Measurements from ENCODE around the gene GALNT16.
"Not testable (repeated sequence)": the region's sequence is repeated elsewhere in the genome, so short reads cannot be mapped to it uniquely, and the experiment has no call there.

The GALNT16 gene

DNA sequence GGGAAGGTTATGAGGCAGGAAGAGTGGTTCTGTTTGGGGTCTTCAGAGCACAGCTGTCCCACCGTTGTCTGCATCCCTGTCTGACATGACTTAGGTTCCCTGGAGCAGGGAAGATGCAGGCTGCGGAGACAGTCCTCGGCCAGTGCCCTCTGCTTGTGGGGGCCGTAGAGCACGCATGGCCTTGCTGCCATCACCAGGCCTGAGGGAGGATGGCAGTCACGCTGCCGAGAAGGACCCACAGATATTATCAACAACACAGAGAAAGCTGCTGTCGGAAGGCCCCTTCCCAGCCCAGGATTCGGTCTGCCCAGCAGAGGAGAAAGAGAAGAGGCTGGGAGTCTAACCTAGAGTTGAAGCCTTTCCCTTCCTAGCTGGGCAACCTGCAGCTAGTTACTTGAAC lies 103.1 kb downstream of the GALNT16 start:
- no peak for DNase-seq (ENCODE audit: low read depth, low spot score)

DNA sequence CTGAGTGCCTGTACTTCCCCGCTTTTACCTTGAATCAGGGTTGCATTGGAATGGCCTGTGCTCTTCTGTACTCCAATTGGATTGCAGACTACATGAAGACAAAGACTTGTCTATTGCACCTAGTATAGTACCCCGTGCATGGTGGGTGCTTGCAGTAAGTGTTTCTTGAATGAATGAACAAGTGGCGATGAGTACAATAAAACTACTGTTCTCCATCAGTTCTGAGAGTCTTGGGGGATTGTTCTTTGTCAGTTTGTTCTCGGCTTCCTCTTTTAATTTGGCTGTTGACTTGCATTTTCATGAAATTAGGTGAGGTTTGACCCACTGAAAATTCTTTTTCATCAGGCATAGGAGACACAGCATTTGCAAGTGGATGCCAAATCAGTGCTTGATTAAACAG lies 104.0 kb downstream of the GALNT16 start:
- no peak for DNase-seq (ENCODE audit: low read depth, low spot score)

DNA sequence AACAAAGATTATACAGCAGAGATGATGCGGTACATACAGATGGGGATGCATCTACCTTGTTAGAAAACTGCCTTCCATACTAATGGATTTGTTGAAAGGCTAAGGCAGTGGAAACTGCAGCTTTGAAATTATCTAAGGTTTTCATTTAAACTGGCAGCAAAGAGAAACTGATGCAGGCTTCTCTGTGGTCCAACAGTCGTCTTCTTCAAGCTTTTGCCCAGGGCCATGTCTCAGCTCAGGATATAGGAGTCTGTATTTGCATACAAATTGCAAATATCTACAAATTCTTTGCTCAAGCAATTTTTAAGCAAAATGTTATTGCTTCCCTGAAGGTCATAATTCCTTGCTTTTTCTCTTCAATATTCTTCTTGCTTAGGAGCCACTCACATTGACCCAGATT lies 104.4 kb downstream of the GALNT16 start:
- DNase-seq (ENCODE audit: low read depth, low spot score), result no peak

DNA sequence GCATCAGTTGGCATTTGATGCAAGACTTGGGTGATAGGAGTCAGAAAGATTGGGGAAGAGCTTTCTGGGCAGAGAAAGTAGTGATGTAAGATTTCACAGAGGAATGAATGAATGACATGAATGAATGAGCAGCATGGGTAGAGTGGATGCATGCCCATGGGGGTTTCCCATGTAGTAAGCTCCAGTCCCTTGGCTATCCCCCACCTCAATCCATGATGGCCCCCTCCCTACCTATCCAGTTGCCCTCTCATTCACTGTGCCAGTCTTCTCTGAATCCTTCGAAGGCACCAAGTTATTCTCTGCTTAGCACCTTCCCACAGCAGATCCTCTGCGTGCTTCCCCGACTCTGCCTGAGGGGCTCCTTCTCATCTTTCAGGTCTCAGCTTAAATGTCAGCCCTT lies 106.1 kb downstream of the GALNT16 start:
- no peak for DNase-seq (ENCODE audit: low read depth, low spot score)

DNA sequence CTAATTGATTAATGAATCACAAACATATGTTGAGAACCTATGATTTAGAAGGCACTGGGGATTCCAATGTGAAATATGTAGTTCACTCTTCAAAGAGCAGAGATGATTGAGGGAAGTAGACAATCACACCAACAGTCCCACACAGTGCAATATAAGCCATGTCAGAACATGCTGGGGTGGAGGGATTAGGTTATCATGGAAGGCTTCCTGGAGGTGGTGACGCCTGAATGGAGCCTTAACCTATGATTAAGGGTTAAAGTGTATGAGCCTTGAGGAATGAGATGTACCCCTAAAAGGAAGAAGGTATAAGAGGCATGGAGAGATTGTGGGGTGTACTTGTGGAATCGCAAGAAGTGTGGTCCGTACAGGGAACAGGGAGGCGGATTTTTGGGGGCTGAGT lies 106.8 kb downstream of the GALNT16 start:
- DNase-seq (ENCODE audit: low read depth, low spot score), result no peak

DNA sequence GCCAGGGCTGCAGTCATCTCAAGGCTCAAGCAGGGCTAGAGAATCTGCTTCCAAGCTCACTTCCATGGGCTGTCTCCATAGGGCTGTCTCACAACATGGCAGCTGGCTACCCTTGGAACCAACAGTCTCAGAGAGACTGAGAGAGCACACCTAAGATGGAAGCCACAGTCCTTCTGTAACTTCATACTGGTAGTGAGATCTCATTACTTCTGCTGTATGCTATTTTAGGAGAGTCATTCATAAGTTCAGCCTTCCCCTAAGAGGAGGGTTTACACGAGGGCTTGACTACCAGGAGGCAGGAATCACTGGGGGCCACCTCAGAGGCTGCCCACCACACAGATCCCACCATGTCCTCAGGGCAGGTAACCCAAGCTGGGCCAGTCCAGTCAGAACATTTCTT lies 108.4 kb downstream of the GALNT16 start:
- no peak for DNase-seq (ENCODE audit: low read depth, low spot score)

DNA sequence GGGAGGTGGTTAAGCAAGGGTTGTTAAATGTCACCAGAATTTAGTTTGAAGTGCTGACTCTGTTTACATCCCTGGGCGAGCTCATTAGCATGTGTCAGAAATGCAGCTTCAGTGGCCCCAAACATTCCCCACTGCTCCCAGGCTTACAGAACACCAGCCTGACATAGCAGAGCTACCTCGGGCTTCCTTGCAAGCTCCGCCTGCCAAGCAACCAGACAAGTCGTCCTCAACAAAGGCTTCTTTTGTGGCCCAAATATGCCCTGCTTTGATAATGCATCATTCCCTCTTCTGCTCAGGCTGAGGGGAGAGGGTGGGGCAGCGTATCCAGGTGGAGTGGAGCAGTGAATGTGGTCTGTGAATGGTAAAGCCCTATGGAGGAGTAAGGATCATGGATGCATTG lies 110.1 kb downstream of the GALNT16 start:
- DNase-seq (ENCODE audit: low read depth, low spot score), result no peak

DNA sequence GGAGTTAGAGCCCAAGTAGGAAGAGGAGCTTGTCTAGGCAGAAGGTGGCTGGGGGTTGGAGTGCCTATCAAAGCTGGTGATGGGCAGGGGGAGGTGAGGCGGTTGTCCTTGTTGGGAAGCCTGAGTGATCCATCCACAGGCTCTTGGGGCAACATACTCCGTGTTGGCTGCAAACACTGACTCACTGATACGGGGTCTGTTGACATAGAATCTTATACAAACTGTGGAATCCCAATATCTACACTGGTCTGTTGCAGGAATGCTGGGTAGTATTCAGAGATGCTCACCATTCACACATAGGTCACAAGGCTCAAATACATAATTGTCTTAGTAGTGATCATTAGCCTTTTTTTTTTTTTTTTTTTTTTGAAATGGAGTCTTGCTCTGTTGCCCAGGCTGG lies 112.2 kb downstream of the GALNT16 start:
- DNase-seq (ENCODE audit: low read depth, low spot score), result no peak

DNA sequence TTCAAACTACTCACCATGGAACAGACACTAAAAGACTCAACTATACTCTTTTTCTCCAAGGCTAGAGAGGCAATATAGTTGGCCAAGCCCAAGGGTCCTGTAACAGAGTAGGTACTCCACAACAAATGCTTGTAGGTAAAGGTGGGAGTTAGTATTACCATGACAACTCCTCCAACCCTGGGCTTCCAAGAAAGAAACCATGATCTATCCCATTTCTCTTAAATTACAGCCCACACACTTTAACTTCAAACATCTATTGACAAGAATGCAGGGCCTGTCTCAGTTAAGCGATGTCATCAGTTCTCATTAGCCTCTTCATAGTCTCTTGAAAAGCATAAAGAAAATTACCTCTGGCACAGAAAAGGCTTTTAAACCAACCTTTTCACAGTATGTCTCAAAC lies 113.1 kb downstream of the GALNT16 start:
- no peak for DNase-seq (ENCODE audit: low read depth, low spot score)

DNA sequence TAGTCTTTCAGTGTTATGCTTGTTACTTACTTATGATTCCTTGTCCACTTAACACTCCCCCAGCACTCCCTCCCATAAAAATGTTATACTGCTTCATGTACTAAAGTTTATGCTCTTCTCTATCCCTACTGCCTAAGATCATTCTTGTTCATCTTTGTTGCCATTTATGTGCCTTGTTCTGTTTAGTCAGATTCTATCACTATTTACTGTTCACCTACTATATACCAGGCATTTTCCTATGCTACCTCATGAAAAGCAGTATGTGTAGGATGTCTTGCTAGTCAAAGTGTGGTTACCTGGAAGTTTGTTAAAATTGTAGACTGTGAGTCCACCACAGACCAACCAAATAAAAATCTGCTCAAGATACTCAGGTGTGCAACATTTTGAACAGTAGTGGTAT lies 114.3 kb downstream of the GALNT16 start:
- DNase-seq (ENCODE audit: low read depth, low spot score), result no peak

DNA sequence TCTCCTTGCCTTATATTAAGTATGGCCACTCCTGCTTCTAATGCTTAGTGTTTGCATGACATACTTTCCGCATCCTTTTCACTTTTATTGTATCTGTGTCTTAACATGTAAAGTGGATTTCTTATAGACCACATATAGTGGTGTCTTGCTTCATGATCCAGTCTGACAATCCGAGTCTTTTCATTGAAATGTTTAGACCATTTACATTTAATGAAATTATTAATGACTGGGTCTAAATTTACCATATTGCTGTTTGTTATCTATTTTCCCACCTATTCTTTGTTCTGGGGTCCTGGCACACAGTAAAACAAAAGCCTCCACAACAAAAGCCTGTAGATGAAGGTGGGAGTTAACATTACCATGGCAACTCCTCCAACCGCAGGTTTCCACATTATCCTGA lies 115.2 kb downstream of the GALNT16 start:
- DNase-seq (ENCODE audit: low read depth, low spot score), result no peak

DNA sequence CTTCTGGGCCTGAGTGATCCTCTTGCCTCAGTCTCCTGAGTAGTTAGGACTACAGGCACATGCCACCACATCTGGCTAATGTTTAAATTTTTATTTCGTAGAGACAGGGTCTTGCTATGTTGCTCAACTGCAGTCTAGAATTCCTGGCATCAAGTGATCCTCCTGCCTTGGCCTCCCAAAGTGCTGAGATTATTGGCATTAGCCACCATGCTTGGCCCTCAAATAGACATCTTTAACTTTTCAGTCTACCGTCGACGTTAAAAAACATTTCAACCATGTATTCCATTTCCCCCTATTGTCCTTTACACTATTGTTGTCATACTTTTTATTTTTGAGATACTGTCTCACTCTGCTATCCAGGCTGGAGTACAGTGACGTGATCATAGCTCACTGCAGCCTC lies 115.8 kb downstream of the GALNT16 start:
- no peak for DNase-seq (ENCODE audit: low read depth, low spot score)

DNA sequence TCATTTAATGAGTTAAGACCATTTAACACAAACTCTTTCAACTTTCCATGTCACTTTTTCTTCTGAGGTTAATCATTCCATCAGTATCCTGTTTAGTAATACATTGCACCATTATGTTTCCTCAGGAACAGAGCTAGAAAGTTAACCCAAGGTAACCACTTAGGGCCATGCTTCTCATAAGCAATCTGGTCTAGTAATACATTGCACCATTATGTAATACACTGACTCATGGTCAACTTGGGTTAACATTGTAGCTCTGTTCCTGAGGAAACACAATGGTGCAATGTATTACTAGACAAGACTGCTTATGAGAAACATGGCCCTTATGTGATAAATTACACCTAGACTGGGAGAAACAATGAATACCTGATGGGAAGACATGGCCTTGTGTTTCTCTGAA lies 116.5 kb downstream of the GALNT16 start:
- DNase-seq (ENCODE audit: low read depth, low spot score), result no peak

DNA sequence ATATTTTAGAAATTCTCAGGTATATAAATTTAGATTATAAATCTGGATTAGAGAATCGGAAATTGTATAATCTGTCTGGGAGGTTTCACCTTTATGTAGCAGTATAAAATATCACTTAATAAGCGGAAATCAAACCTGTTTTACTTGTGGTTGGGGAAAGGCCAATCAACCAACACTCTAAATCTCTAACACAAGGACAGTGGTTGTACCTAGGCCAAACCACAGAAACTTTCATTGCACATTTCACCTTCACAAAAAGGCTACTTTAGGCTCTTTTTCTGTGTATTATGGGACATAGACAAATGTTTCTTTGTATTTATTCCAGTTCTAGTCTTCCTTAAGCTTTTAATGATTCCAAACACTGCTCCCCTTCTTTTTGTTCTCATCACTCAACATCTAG lies 118.3 kb downstream of the GALNT16 start:
- DNase-seq (ENCODE audit: low read depth, low spot score), result no peak

DNA sequence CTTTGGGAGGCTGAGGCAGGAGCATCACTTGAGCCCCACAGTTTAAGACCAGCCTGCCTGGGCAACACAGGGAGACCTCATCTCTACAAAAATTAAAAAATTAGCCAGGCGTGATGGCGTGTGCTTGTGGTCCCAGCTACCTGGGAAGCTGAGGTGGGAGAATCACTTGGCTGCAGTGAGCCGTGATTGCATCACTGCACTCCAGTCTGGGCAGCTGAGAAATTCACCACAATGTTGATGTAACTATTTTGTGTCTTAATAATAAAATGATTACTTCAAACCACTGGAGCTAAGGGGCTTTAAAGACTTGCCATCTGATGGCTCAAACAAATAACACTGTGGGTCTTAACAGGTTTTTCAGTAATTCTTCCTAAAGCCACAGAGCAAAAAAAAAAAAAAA lies 127.4 kb downstream of the GALNT16 start:
- DNase-seq (ENCODE audit: low read depth, low spot score), result no peak

DNA sequence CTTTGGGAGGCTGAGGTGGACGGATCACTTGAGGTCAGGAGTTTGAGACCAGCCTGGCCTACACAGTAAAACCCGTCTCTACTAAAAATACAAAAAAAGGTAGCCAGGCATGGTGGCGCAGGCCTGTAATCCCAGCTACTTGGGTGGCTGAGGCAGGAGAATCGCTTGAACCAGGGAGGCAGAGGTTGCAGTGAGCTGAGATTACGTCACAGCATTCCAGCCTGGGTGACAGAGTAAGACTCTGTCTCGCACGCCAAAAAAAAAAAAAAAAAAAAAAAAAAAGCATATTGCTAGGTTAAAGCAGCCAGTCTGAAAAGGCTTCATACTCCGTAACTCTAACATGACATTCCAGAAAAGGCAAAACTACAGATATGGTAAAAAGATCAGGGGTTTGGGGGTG lies 131.4 kb downstream of the GALNT16 start:
- DNase-seq (ENCODE audit: low read depth, low spot score), result not testable (repeated sequence)

DNA sequence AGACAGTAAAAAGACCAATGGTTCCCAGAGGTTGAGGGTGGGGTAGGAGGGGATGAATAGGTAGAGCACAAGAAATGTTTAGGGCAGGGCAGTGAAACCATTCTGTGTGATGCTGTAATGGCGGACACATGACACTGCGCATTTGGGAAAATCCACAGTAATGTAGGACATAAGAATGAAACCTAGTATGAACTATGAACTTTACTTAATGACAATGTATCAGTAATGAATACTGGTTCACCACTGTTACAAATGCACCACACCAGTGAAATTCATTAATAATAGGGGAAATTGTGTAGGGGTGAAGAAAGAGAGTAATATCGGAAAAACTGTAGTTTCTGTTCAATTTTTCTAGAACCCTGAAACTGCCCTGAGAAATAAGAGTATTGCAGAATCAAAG lies 132.5 kb downstream of the GALNT16 start:
- no peak for DNase-seq (ENCODE audit: low read depth, low spot score)

DNA sequence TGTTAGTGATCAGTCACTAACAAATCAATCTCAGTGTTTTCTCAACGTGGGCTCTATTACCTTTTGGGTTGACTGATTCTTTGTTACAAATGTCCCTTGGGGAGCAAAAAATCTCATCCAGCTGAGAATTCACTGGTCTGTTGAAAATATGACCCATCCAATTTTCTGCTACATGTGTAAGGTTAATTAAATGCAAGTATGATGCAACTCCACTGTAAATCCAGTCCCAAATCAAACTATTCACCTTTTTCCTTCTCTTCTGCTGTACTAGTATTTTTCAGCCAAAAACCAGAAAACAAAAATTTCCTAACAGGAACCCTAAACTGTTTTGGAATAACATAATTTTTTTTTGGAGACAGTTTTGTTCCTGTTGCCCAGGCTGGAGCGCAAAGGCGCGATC lies 136.0 kb downstream of the GALNT16 start:
- no peak for DNase-seq (ENCODE audit: low read depth, low spot score)

DNA sequence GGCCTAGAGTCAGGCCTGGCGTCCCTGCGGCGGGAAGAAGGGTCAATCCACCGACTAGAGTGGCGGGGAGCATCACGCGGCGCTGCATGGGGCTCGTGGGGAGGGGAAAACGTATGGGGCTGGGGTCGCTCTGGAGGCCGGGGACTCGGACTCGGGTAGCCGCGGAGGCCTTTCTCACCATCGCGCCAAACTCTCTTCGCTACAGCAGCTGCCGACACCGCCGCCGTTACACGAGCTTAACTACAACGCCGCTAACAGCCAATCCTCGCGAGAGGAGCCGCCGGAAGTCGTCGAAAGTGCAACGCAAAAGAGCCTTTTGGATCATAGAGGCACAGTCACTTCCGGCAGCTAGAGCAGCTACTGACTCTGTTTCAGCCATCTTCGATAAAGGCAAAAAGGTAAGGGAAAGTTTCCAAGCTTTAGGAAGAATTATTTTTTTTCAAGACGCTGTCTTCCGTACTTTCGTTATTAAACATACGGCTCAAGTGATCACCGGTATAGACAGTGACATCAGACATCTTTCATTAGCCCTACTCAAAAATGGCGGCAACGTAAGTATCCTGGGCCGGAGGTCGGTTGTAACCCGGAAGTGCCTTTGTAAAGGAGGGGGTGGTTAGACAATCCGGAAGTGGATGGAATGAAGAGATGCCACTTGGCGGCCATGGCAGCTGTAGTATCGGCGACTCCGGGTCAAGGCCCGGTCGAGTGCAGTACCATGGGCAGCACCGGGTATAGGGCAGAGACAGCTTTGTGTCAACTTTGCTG lies 138.3 kb downstream of the GALNT16 start, which contains the start of the genes ERH and SLC39A9:
TSS of gene ERH (minus strand) at position 247 of the 765 bp plus-strand sequence. CDS start at position 181, 66 bp downstream.
TSS of gene SLC39A9 (plus strand) at position 640 of the 765 bp plus-strand sequence. CDS start 678 bp downstream, outside the sequence.
- peak; percentile 92 for DNase-seq (ENCODE audit: low read depth, low spot score)

DNA sequence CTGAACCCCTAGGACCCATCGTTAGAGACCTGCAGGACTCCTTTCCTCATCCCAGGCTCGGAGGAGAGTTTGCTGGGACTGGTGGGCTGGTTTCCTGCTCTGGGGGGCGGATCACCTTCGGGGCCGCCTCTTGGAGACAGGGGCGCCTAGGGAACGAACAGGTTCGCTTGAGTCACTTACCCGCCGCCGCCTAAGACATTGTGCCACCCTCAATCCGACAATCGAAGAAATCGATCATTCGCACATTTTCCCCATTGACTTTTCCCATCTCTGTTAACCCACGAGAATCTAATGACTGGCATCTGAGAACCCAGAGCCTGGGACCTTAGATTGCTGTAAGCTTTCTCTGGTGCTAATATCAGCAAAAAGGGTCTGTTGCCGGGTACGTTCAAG lies 138.9 kb downstream of the GALNT16 start:
- no peak for DNase-seq (ENCODE audit: low read depth, low spot score)

DNA sequence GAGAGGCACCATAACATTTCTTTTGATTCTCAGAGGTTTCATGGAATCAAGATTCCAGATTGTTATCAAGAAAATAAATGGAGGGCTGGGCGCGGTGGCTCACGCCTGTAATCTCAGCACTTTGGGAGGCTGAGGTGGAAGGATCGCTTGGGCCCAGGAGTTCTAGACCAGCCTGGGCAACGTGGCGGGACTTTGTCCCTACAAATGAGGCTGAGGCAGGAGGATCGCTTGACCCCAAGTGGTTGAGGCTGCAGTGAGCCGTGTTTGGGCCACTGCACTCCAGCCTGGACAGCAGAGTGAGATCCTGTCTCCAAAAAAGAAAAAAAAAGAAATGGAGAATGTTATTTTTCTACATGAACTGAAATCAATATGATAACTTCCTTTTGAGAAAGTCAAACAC lies 139.8 kb downstream of the GALNT16 start:
- no peak for DNase-seq (ENCODE audit: low read depth, low spot score)

DNA sequence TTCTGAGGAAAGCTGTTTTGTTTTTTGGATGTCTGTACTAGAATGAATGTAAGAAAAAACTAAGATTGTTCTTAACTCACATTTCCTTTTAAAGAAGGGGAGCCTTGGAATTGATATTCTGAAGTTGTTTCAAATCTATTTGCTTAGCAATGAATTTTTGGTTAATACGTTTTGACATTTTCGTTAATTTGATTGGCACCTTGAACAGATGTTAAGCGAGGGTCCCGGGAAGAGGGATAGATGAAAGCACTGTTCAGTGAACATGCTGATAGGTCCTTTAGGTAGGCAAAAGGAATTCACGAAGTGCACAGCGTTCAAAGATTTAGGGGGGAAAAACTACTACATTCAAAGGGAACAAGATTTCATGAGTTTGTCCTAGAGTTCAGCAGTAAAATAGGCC lies 140.2 kb downstream of the GALNT16 start:
- DNase-seq (ENCODE audit: low read depth, low spot score), result no peak

DNA sequence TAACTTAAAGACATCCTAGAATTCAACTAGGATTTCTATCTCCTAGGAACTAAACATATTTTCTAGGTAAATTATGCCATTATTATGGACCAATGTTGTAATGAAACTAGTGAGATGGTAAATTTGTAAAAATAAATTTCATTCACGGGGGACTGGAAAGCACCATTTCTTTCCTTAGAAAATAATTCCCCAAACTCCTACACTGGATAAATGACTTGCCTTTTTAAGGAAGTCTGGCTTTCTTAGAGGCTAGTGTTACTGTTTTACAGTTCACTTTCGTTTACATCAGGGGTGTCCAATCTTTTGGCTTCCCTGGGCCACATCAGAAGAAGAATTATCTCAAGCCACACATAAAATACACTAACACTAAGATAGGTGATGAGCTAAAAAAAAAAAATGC lies 141.9 kb downstream of the GALNT16 start:
- DNase-seq (ENCODE audit: low read depth, low spot score), result no peak

DNA sequence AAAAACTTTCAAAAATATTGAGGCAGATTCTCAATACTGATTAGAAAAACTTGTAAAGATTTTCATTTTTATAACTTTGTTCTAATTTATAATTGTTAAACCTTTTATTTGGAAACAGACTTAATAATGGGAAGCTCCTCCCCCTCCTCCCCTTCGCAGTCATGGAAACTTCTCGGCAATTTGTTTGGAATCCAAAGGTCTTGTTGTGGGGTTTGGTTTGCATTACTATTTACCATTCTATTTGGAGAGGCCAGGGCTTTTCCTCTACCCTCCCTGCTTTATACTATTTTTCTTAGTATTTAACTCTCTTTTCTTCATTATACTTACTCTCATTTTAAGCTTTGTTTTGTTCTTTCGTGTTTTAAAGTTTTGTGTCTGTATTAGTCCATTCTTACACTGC lies 144.5 kb downstream of the GALNT16 start:
- no peak for DNase-seq (ENCODE audit: low read depth, low spot score)

All from iPS DF 19.7 (cell line).